SK-N-SH (cell line): ENCODE data around the gene APP. TPM values are rescaled to one million over a fixed set of nuclear protein-coding genes. Genes with fewer than 3 reads are reported as not detected.
A peak's percentile ranks its signal among the peaks of the same experiment; 100 is the strongest.

Source experiments
- CTCF ChIA-PET: fragments of 300-600, 350-600 bp; formaldehyde crosslinking; extraction: SDS; loops from one replicate; lab custom pipeline; 2021; lab: Yijun Ruan, JAX
- POLR2A ChIA-PET: fragments of 350-600 bp; sonication (Branson Sonifier 250); formaldehyde crosslinking; extraction: SDS; loops from one replicate; lab custom pipeline; 2020; ENCODE audit warnings: antibody characterized with exemption, inconsistent platforms; lab: Yijun Ruan, JAX
- DNase-seq: peaks from one replicate; pipeline ENCODE4 v3.0.0; 2012
- H2AFZ ChIP-seq: fragments of 200-600 bp; sonication (generic); 2 replicates; pipeline ENCODE4 v1.8.1; 2016; ENCODE audit warnings: antibody characterized with exemption, mild to moderate bottlenecking, low read depth
- H3F3A ChIP-seq: fragments of 200-600 bp; sonication (generic); replicated peaks from 2 replicates; pipeline ENCODE3; 2016; ENCODE audit warnings: antibody characterized with exemption, mild to moderate bottlenecking; ENCODE audit not compliant: insufficient read depth
- H3K27ac ChIP-seq, 2 experiments: fragments of 200-500 bp in 1 of 2; fragments of 200-600 bp in 1 of 2; sonication (Bioruptor generic) in 1 of 2; sonication (generic), shearing (Covaris generic) in 1 of 2; 2 replicates each; pipeline versions ENCODE4 v1.5.1 to v1.6.1; 2014 to 2016; ENCODE audit warnings: low read depth in 2 of 2, inconsistent platforms in 1 of 2, low read length in 1 of 2, mild to moderate bottlenecking in 1 of 2, mixed read lengths in 1 of 2
- H3K27me3 ChIP-seq: fragments of 200-600 bp; sonication (generic), shearing (Covaris generic); 2 replicates; pipeline ENCODE4 v1.6.1; 2016; ENCODE audit warnings: mixed run types; ENCODE audit not compliant: insufficient read depth
- H3K36me3 ChIP-seq, 2 experiments: fragments of 200-500 bp in 1 of 2; fragments of 200-600 bp in 1 of 2; sonication (Bioruptor generic) in 1 of 2; sonication (generic) in 1 of 2; replicated peaks in 1 of 2; 2 replicates each; pipeline versions ENCODE3 to v1.5.1; 2014 to 2016; ENCODE audit warnings: low read length in 1 of 2, mild to moderate bottlenecking in 1 of 2; ENCODE audit not compliant: insufficient read depth in 2 of 2, control insufficient read depth in 1 of 2
- H3K4me1 ChIP-seq, 2 experiments: fragments of 200-500 bp in 1 of 2; fragments of 200-600 bp in 1 of 2; sonication (Bioruptor generic) in 1 of 2; sonication (generic), shearing (Covaris generic) in 1 of 2; 2 replicates each; pipeline versions ENCODE4 v1.5.1 to v1.6.1; 2014 to 2016; ENCODE audit warnings: low read depth in 1 of 2, low read length in 1 of 2, mixed run types in 1 of 2; ENCODE audit not compliant: insufficient read depth in 2 of 2, control insufficient read depth in 1 of 2
- H3K4me2 ChIP-seq: fragments of 200-600 bp; sonication (generic), shearing (Covaris generic); 2 replicates; pipeline ENCODE4 v1.6.1; 2017; ENCODE audit warnings: mixed run types
- H3K4me3 ChIP-seq, 2 experiments: fragments of 200-500 bp in 1 of 2; fragments of 200-600 bp in 1 of 2; sonication (Bioruptor generic) in 1 of 2; sonication (generic), shearing (Covaris generic) in 1 of 2; 2 replicates each; pipeline versions ENCODE4 v1.5.1 to v1.8.1; 2014 to 2016; ENCODE audit warnings: low read depth in 2 of 2, inconsistent platforms in 1 of 2, low read length in 1 of 2, mild to moderate bottlenecking in 1 of 2, mixed read lengths in 1 of 2, moderate library complexity in 1 of 2
- H3K79me2 ChIP-seq: fragments of 200-600 bp; sonication (generic); 2 replicates; pipeline ENCODE4 v1.8.1; 2017; ENCODE audit warnings: mild to moderate bottlenecking; ENCODE audit not compliant: insufficient read depth
- H3K9ac ChIP-seq: fragments of 200-600 bp; sonication (generic); 2 replicates; pipeline ENCODE4 v1.6.1; 2017; ENCODE audit warnings: mixed run types
- H3K9me2 ChIP-seq: fragments of 200-600 bp; sonication (generic); 2 replicates; pipeline ENCODE4 v1.6.1; 2017; ENCODE audit warnings: mixed run types
- H3K9me3 ChIP-seq: fragments of 200-600 bp; sonication (generic); 2 replicates; pipeline ENCODE4 v1.6.1; 2017; ENCODE audit warnings: mixed run types, mild to moderate bottlenecking, moderate library complexity
- H4K20me1 ChIP-seq: fragments of 200-600 bp; sonication (generic); 2 replicates; pipeline ENCODE4 v1.6.1; 2017; ENCODE audit warnings: mild to moderate bottlenecking, mixed run types; ENCODE audit not compliant: insufficient read depth
- ELF1 ChIP-seq: IDR thresholded peaks from 2 replicates; pipeline ENCODE4 v1.4.0; 2012
- FOXM1 ChIP-seq: IDR thresholded peaks from 2 replicates; pipeline ENCODE4 v1.4.0; 2012; ENCODE audit warnings: low read depth, mild to moderate bottlenecking
- JUND ChIP-seq: IDR thresholded peaks from 2 replicates; pipeline ENCODE4 v1.4.0; 2012
- NFIC ChIP-seq: IDR thresholded peaks from 2 replicates; pipeline ENCODE4 v1.4.0; 2012; ENCODE audit warnings: borderline replicate concordance
- NRF1 ChIP-seq: IDR thresholded peaks from 2 replicates; pipeline ENCODE4 v1.6.1; 2012; ENCODE audit warnings: low read depth, mild to moderate bottlenecking, low read length
- PBX3 ChIP-seq: IDR thresholded peaks from 2 replicates; pipeline ENCODE4; 2012
- RXRA ChIP-seq: IDR thresholded peaks from 2 replicates; pipeline ENCODE4 v1.4.0; 2012; ENCODE audit warnings: low read depth, mild to moderate bottlenecking, borderline replicate concordance
- SMC3 ChIP-seq: IDR thresholded peaks from 2 replicates; pipeline ENCODE4 v1.6.1; 2012; ENCODE audit warnings: low read depth, low read length, improper control_type of control experiment
- TCF12 ChIP-seq: IDR thresholded peaks from 2 replicates; pipeline ENCODE4 v1.4.0; 2012
- USF2 ChIP-seq: fragments of 150-350 bp; IDR thresholded peaks from 2 replicates; pipeline ENCODE4 v1.6.1; 2017; ENCODE audit warnings: antibody characterized with exemption, low read length, low read depth, borderline replicate concordance
- ZBTB33 ChIP-seq: IDR thresholded peaks from 2 replicates; pipeline ENCODE4 v1.4.0; 2012; ENCODE audit warnings: low read depth, borderline replicate concordance
- WGBS: methylation state at CpG from one replicate; pipeline ENCODE4 v1.1.6; 2017; ENCODE audit warnings: low lambda C conversion rate; 5-methylcytosine and 5-hydroxymethylcytosine counted together
- polyA plus RNA-seq, 3 experiments: library from polyadenylated mRNA; depleted of rRNA; stranded (reverse); fragments of >200 nt; gene quantifications; 2 replicates each; pipeline ENCODE4 v1.2.3, GENCODE V29; 2012

Gene APP
- polyA plus RNA-seq, 1 of the 3 experiments (the other 2 are of a cell fraction): 780 TPM

- H2AFZ ChIP-seq: no peak overlapping the region
- peaks cover 65% of the 10 kb centered on the region for H3K79me2 ChIP-seq
- no peak overlapping the region for H3K4me3 ChIP-seq
- no peaks in the 10 kb centered on the region for H3F3A ChIP-seq
- CTCF ChIA-PET: no interaction called here
- no peaks in the 10 kb centered on the region for H3K36me3 ChIP-seq
- peaks cover 15% of the 10 kb centered on the region for H4K20me1 ChIP-seq
- TF ChIP-seq JUND: no peak
- no peak for TF ChIP-seq SMC3
- no peak for TF ChIP-seq PBX3
- TF ChIP-seq NFIC: no peak
- TF ChIP-seq NRF1: no peak
- no peaks in the 10 kb centered on the region for H3K27me3 ChIP-seq
- WGBS: 65% methylated on average over 1 of the region's 1 CpG
- DNase-seq: no peak
- H3K9me3 ChIP-seq: no peaks in the 10 kb centered on the region
- H3K9ac ChIP-seq: no peak overlapping the region
- POLR2A ChIA-PET: interaction anchor here (0.7 kb wide), 1 partner anchor 25 kb away, joined by 3 read pairs; no protein-coding TSS in a partner anchor
- H3K4me2 ChIP-seq: no peak overlapping the region
- no peaks in the 10 kb centered on the region for H3K9me2 ChIP-seq
- H3K27ac ChIP-seq: peak overlapping the region in 1 of 2 experiments; percentile 9; a peak in 2 of 4 replicates
- H3K4me1 ChIP-seq: peaks cover 33 to 36% of the 10 kb centered on the region in 2 experiments; a peak in 3 of 4 replicates
Observed at GRCh38 chr21:26123012-26123411, 47.6 kb downstream of the APP start.

GRCh38 chr21:26120828-26121227 is 49.7 kb downstream of the APP start:
- POLR2A ChIA-PET: no interaction called here
- Histone ChIP-seq H3K4me2 (no peak overlapping the region), H4K20me1 (peaks cover 12% of the 10 kb centered on the region), H3K27ac (no peak overlapping the region), H3K9me2 (no peaks in the 10 kb centered on the region), H2AFZ (no peak overlapping the region), H3F3A (peaks cover 15% of the 10 kb centered on the region), H3K27me3 (no peaks in the 10 kb centered on the region), H3K9me3 (no peaks in the 10 kb centered on the region), H3K4me3 (no peak overlapping the region), H3K4me1 (peaks cover 34 to 48% of the 10 kb centered on the region in 2 experiments; a peak in 3 of 4 replicates), H3K36me3 (no peaks in the 10 kb centered on the region), H3K9ac (no peak overlapping the region), H3K79me2 (peaks cover 56% of the 10 kb centered on the region)
- DNase-seq: no peak
- CTCF ChIA-PET: no interaction called here
- WGBS: 95% methylated on average over 4 of the region's 4 CpGs
- TF ChIP-seq RXRA (no peak), FOXM1 (no peak), ZBTB33 (no peak), ELF1 (no peak), USF2 (no peak), TCF12 (no peak)
